ENCODE results near the gene TMCO4. TPM values are rescaled to one million over a fixed set of nuclear protein-coding genes. Genes with fewer than 3 reads are reported as not detected.

The TMCO4 gene
- total RNA-seq, 2 experiments from 2014 or later, result 13.2 to 15.6 TPM

Other genes with a start within 250 kb of the TMCO4 start
- gene NBL1, start 155.6 kb downstream of the TMCO4 start, total RNA-seq, result 10 to 100 TPM; 10.5 to 10.7 TPM
- 1 to 10 TPM; 1.1 to 1.6 TPM for gene HTR6, start 135.0 kb downstream of the TMCO4 start, total RNA-seq
- gene RNF186, start 15.4 kb upstream of the TMCO4 start, total RNA-seq, result not detected
- 1 to 10 TPM; 6.6 to 9.2 TPM for gene OTUD3, start 82.5 kb upstream of the TMCO4 start, total RNA-seq
- gene PLA2G2E, start 123.7 kb upstream of the TMCO4 start, total RNA-seq, result not detected
- gene PLA2G2A, start 179.7 kb upstream of the TMCO4 start, total RNA-seq, result not detected